Effector memory CD8-positive, alpha-beta T cell (primary cell): ENCODE data around the gene TBC1D3L.
"Not testable (repeated sequence)": the region's sequence is repeated elsewhere in the genome, so short reads cannot be mapped to it uniquely, and the experiment has no call there.

Source experiments
- ATAC-seq: fragments of 150-1000 bp; cut with Tn5 transposase; replicated peaks from 2 replicates; pipeline ENCODE4 v1.10.0; 2021; ENCODE audit warnings: mild to moderate bottlenecking, moderate library complexity
- DNase-seq, 3 experiments: peaks; one replicate each; pipeline ENCODE4 v3.0.0; 2021
- H3K27ac Mint-ChIP-seq, 2 donors: one replicate each; pipeline ENCODE4 v1.8.0; 2022; ENCODE audit warnings: mild to moderate bottlenecking in 2 of 2, mixed read lengths in 2 of 2, moderate library complexity in 2 of 2
- H3K27me3 Mint-ChIP-seq, 2 donors: one replicate each; pipeline ENCODE4 v1.8.0; 2022; ENCODE audit warnings: mixed read lengths in 2 of 2
- H3K36me3 Mint-ChIP-seq: one replicate; pipeline ENCODE4 v1.8.0; 2022; ENCODE audit warnings: mild to moderate bottlenecking, moderate library complexity, mixed read lengths; ENCODE audit not compliant: insufficient read depth
- H3K4me1 Mint-ChIP-seq, 2 donors: one replicate each; pipeline ENCODE4 v1.8.0; 2022; ENCODE audit warnings: low read depth in 2 of 2, mixed read lengths in 2 of 2
- H3K4me3 Mint-ChIP-seq, 2 donors: one replicate each; pipeline ENCODE4 v1.8.0; 2022; ENCODE audit warnings: mild to moderate bottlenecking in 2 of 2, mixed read lengths in 2 of 2, moderate library complexity in 2 of 2
- H3K9me3 Mint-ChIP-seq, 2 donors: one replicate each; pipeline ENCODE4 v1.8.0; 2022; ENCODE audit warnings: mixed read lengths in 2 of 2
- total RNA-seq, 9 experiments: gene quantifications; one replicate each; lab custom pipeline; 2026; lab: John Stamatoyannopoulos, UW

Gene TBC1D3L
- 0 to 3.0 (median 1.7) reads per million in 9 experiments for total RNA-seq

GRCh38 chr17:37988960-37989359 lies at the start of gene TBC1D3L:
Gene TBC1D3L, minus strand, starts transcription at chr17:37989060. Its CDS starts 1,540 bp downstream, at chr17:37987520.
- not testable (repeated sequence) for H3K27ac Mint-ChIP-seq, H3K36me3 Mint-ChIP-seq, H3K4me1 Mint-ChIP-seq, H3K27me3 Mint-ChIP-seq, H3K9me3 Mint-ChIP-seq, DNase-seq, ATAC-seq, H3K4me3 Mint-ChIP-seq

GRCh38 chr17:38003676-38004075 lies 14.8 kb upstream of the TBC1D3L start, which contains the start of gene TBC1D3D:
Gene TBC1D3D, plus strand, starts transcription at chr17:38003976. Its CDS starts 1,585 bp downstream, at chr17:38005561.
- not testable (repeated sequence) for H3K27me3 Mint-ChIP-seq, DNase-seq, H3K4me1 Mint-ChIP-seq, H3K9me3 Mint-ChIP-seq, H3K36me3 Mint-ChIP-seq, ATAC-seq, H3K4me3 Mint-ChIP-seq, H3K27ac Mint-ChIP-seq
